Epithelial cell of proximal tubule (primary cell): ENCODE data around the gene SH2D1B. TPM values are rescaled to one million over a fixed set of nuclear protein-coding genes. Genes with fewer than 3 reads are reported as not detected.

Source experiments
- DNase-seq: peaks from one replicate; pipeline ENCODE4 v3.0.0-alpha.2; 2011; ENCODE audit warnings: low read depth
- H3K4me3 ChIP-seq: 2 replicates; pipeline ENCODE4 v1.5.1; 2011; ENCODE audit warnings: low read depth, mild to moderate bottlenecking, low read length
- CTCF ChIP-seq: conservative IDR thresholded peaks from 2 replicates; pipeline ENCODE4 v1.5.1; 2012; ENCODE audit warnings: low read depth, mild to moderate bottlenecking, low read length
- total RNA-seq: library from RNA; depleted of rRNA; stranded (reverse); fragments of >200 nt; gene quantifications from 2 replicates; pipeline ENCODE4 v1.2.3, GENCODE V29; 2015

SH2D1B gene
- total RNA-seq, 1 donor from 2014 or later = 0.23 TPM

GRCh38 chr1:162407539-162407938 lies 4.4 kb downstream of the SH2D1B start:
- H3K4me3 ChIP-seq = no peak overlapping the region
- TF ChIP-seq CTCF = no peak
- no peak for DNase-seq

- no peak for DNase-seq
- TF ChIP-seq CTCF = no peak
These were observed 5.1 kb downstream of the SH2D1B start for GRCh38 chr1:162406811-162407210.

GRCh38 chr1:162405800-162406199 lies 6.1 kb downstream of the SH2D1B start:
- no peak for DNase-seq
- no peak for TF ChIP-seq CTCF
- H3K4me3 ChIP-seq = no peak overlapping the region

More at GRCh38 chr1:162406811-162407210, 5.1 kb downstream of the SH2D1B start:
- H3K4me3 ChIP-seq = no peak overlapping the region

GRCh38 chr1:162404550-162405160 lies 7.3 kb downstream of the SH2D1B start:
- DNase-seq = no peak
- no peak for TF ChIP-seq CTCF
- no peak overlapping the region for H3K4me3 ChIP-seq

- no peak for DNase-seq
- no peak overlapping the region for H3K4me3 ChIP-seq
- TF ChIP-seq CTCF = no peak
These were observed 11.1 kb downstream of the SH2D1B start for GRCh38 chr1:162400790-162401355.

GRCh38 chr1:162398999-162399580 lies 12.8 kb downstream of the SH2D1B start:
- no peak for TF ChIP-seq CTCF

More at GRCh38 chr1:162398999-162399580, 12.8 kb downstream of the SH2D1B start:
- DNase-seq = no peak
- no peak overlapping the region for H3K4me3 ChIP-seq
